ENCODE results near the gene ANXA2R.

- TF ChIP-seq POLR2AphosphoS5 (IDR thresholded peaks at IDR 0.05; ENCODE audit: low read depth, low read length) (no peak), CTCF (IDR thresholded peaks at IDR 0.05) (no peak), REST (IDR thresholded peaks at IDR 0.05; ENCODE audit: insufficient read depth in 1 of 2, low read depth in 2 of 2, low read length in 1 of 2) (no peak), TCF7L2 (IDR thresholded peaks at IDR 0.05; ENCODE audit: low read depth, low read length) (no peak), SIN3A (IDR thresholded peaks at IDR 0.05; ENCODE audit: borderline replicate concordance, insufficient read depth, low read depth, low read length) (no peak)
Observed at GRCh38 chr5:43024217-43024616, 15.9 kb downstream of the ANXA2R start.

All from Panc1 (cell line).